Measurements from ENCODE around the gene SLC36A2.
"Not testable (repeated sequence)": the region's sequence is repeated elsewhere in the genome, so short reads cannot be mapped to it uniquely, and the experiment has no call there.

DNA sequence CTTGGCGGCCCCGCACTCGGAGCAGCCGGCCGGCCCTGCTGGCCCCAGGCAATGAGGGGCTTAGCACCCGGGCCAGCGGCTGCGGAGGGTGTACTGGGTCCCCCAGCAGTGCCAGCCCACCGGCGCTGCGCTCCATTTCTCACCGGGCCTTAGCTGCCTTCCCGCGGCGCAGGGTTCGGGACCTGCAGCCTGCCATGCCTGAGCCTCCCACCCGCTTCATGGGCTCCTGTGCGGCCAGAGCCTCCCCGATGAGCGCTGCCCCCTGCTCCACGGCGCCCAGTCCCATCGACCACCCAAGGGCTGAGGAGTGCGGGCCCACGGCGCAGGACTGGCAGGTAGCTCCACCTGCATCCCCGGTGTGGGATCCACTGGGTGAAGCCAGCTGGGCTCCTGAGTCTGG, 38.1 kb downstream of the SLC36A2 start:
- TF ChIP-seq, protein P1, sequence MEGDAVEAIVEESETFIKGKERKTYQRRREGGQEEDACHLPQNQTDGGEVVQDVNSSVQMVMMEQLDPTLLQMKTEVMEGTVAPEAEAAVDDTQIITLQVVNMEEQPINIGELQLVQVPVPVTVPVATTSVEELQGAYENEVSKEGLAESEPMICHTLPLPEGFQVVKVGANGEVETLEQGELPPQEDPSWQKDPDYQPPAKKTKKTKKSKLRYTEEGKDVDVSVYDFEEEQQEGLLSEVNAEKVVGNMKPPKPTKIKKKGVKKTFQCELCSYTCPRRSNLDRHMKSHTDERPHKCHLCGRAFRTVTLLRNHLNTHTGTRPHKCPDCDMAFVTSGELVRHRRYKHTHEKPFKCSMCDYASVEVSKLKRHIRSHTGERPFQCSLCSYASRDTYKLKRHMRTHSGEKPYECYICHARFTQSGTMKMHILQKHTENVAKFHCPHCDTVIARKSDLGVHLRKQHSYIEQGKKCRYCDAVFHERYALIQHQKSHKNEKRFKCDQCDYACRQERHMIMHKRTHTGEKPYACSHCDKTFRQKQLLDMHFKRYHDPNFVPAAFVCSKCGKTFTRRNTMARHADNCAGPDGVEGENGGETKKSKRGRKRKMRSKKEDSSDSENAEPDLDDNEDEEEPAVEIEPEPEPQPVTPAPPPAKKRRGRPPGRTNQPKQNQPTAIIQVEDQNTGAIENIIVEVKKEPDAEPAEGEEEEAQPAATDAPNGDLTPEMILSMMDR (IDR thresholded peaks at IDR 0.05): not testable (repeated sequence)
- not testable (repeated sequence) for TF ChIP-seq REST (IDR thresholded peaks at IDR 0.05; ENCODE audit: insufficient read depth in 1 of 2, low read depth in 2 of 2, low read length in 1 of 2); POLR2AphosphoS5 (IDR thresholded peaks at IDR 0.05; ENCODE audit: low read depth, low read length); TCF7L2 (IDR thresholded peaks at IDR 0.05; ENCODE audit: low read depth, low read length)

Data from Panc1 (cell line).